ENCODE results near the gene MUC5B.
"Not testable (repeated sequence)": the region's sequence is repeated elsewhere in the genome, so short reads cannot be mapped to it uniquely, and the experiment has no call there.

The MUC5B gene

DNA sequence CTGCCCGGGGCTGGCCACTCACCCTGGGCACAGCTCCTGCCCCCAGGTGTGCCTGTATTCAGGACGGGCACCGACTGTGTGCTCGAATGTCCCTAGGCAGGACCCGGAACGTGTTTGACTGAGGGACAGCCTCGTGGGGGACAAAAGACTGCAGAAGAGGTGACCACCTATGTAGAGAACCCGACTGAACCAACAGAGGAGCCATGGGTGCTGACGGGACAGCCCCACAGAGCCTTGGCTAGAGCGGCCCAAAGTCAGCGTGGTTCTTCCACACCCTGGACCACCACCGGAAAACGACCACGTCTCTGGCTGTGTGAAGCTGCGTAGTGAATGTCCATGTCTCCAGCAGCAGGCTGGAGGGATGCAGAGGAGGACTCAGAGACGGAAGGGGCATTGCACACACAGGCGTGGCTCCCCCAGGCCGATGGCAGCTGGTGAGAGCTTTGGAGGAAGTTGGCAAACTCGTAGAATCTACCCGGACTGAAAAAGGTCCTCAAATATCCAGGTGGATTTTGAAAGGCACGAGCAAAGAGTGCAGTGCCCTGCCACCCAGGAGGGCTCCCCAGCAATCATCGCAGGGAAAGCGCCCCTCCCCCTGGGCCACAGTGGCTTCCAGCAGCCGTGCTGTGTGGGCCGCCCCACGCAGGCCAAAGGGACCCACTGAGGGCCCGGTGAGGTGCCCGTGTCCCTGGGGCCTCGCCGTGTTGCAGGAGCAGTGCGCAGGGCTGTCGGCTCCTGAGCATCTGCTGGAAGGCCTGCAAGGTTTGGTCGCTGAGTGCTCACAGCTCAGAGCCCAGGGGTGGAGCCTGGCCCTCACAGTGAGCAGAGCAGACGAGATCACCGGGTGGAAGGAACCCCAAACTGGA is 17.5 kb upstream of the MUC5B start:
- no peak overlapping the region for H3K4me3 Mint-ChIP-seq
- peaks cover 7% of the 10 kb centered on the region for H3K27me3 Mint-ChIP-seq
- no peaks in the 10 kb centered on the region for H3K4me1 Mint-ChIP-seq (ENCODE audit: low read depth)
- peaks cover 5% of the 10 kb centered on the region for H3K9me3 Mint-ChIP-seq (ENCODE audit: low read depth)
- H3K27ac Mint-ChIP-seq: no peak overlapping the region
- H3K36me3 Mint-ChIP-seq: peaks cover 2% of the 10 kb centered on the region

- Mint-ChIP-seq H3K27ac (no peak overlapping the region), H3K36me3 (peaks cover 3% of the 10 kb centered on the region), H3K4me1 (ENCODE audit: low read depth) (no peaks in the 10 kb centered on the region), H3K9me3 (ENCODE audit: low read depth) (peaks cover 8% of the 10 kb centered on the region), H3K4me3 (no peak overlapping the region), H3K27me3 (peaks cover 7% of the 10 kb centered on the region)
Measured at GRCh38 chr11:1205987-1206331, 16.9 kb upstream of the MUC5B start.

- Mint-ChIP-seq H3K27me3 (peaks cover 7% of the 10 kb centered on the region), H3K4me1 (ENCODE audit: low read depth) (no peaks in the 10 kb centered on the region), H3K27ac (no peak overlapping the region), H3K4me3 (no peak overlapping the region), H3K36me3 (peaks cover 6% of the 10 kb centered on the region), H3K9me3 (ENCODE audit: low read depth) (peaks cover 15% of the 10 kb centered on the region)
Measured at GRCh38 chr11:1206391-1207271, 16.2 kb upstream of the MUC5B start.

DNA sequence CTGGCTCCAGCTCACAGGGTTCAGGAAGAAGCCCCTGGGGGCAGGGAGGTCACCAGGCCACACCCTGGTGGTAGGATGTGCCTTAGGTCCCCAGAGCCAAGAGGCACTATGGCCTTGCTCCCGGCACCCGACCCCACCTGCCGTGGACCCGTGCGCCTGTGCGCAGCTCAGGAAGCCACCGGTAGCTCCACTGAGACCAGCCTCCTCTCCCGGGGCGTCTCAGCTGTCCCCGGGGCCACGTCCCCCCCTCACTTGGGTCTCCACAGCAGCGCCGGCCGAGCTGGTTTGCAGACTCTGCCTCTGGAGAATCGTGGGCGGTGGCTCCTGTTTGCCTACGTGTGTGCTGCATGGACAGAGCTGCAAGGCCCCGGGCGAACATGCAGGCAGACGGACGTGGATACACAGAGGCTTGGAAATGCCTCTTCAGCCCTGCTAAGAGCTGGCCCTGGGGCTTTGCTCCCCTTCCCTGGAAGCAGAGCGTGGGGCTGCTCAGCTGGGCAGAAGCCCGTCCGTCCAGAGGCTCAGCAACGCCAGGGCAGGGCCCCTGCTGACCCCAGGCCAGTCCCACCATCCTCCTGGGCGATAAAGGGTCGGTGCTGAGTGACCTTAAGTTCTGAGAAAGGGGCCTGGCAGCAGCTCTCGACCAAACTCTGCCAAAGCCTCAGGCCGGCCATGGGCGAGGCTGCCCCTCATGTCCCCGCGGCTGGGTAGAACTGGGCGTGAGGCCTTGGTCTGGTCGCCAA is 15.3 kb upstream of the MUC5B start:
- Mint-ChIP-seq H3K9me3 (ENCODE audit: low read depth) (peaks cover 22% of the 10 kb centered on the region), H3K4me1 (ENCODE audit: low read depth) (no peaks in the 10 kb centered on the region), H3K36me3 (peaks cover 8% of the 10 kb centered on the region), H3K27me3 (peaks cover 7% of the 10 kb centered on the region), H3K4me3 (no peak overlapping the region), H3K27ac (no peak overlapping the region)

DNA sequence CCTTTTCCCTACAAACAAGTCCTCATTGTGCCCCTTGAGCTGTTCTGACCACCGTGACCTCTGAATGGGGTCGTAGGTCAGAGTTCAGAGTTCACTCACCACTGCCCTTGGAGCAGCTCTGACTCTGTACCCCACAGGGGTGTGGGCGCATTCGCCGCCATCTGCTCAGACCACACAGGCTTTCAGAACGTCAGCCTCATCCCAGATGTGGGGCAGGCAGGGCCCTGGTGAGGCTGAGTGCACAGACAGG is 14.8 kb upstream of the MUC5B start:
- H3K9me3 Mint-ChIP-seq (ENCODE audit: low read depth): peaks cover 25% of the 10 kb centered on the region
- H3K36me3 Mint-ChIP-seq: peaks cover 8% of the 10 kb centered on the region
- no peak overlapping the region for H3K4me3 Mint-ChIP-seq
- no peaks in the 10 kb centered on the region for H3K4me1 Mint-ChIP-seq (ENCODE audit: low read depth)
- H3K27ac Mint-ChIP-seq: no peak overlapping the region
- peaks cover 7% of the 10 kb centered on the region for H3K27me3 Mint-ChIP-seq

DNA sequence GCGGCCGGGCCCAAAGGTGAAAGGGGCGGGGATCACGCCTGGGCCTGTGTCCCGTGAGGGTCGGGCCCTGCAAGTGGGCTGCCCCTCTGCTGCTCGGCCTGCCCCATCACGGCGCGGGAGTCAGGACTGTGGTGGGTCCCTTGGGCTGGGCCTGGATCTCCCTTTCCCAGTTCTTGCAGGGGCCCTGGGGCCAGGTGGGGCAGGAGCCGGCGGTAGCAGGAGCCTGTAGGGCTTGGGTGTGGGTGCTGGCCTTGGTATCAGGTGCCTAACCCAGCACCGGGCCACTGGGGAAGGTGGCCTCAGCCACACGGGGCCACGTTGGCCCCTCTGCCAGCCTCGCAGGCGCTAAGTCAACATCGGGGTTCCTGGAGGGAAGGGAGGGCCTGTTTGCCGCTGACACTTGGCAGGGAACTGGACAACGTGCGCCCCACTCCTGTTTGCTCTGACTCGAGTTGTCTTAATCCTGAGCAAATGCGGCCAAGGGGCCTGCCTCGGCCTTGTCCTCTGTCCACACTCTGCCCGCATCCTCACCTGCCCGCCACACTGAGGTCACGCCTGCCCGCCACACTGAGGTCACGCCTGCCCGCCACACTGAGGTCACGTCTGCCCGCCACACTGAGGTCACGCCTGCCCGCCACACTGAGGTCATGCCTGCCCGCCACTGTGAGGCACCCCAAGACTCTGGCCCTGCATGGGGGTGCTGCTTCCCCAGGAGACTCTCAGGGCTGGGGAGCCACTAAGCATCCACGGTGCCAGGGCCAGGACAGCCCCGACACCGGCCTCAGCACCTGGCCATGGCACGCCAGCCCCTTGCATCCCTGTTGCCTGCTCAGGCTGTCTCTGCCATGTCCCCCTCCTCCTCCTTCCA is 14.2 kb upstream of the MUC5B start:
- Mint-ChIP-seq H3K27me3 (peaks cover 7% of the 10 kb centered on the region), H3K4me1 (ENCODE audit: low read depth) (no peaks in the 10 kb centered on the region), H3K36me3 (peaks cover 8% of the 10 kb centered on the region), H3K27ac (no peak overlapping the region), H3K4me3 (no peak overlapping the region), H3K9me3 (ENCODE audit: low read depth) (peaks cover 30% of the 10 kb centered on the region)

DNA sequence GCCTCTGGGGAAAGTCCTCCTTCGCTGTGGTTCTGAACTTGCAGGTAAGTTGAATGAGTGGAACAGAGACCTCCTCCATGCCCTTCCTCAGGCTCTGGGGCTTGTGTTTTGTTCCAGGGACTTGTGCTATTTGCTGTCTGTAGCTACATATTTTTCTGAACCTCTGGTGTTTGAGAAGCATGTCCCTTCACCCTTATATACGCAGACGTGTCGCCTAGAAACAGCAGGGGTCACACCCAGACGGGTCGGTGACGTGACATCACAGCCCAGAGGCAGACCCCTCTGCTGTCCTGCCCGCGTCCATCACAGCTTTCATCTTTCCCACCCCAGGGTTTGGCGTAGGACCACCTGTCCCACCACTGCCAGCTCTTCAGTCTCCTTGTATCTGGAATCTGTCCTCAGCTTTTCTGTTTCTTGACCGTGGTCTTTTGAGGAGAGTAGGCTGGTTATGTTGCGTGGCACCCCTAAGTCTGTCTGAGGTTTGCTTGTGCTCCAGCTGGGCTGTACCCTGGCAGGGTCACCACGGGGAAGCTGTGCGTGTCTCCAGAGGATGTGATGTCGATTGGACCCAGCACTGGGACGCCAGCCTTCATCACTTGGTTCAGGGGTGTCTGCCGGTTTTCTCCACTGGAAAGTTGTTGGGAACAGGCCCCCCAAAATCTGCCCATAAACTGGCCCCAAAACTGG is 13.4 kb upstream of the MUC5B start:
- no peak overlapping the region for H3K27ac Mint-ChIP-seq
- H3K4me3 Mint-ChIP-seq: no peak overlapping the region
- H3K36me3 Mint-ChIP-seq: peaks cover 8% of the 10 kb centered on the region
- H3K9me3 Mint-ChIP-seq (ENCODE audit: low read depth): peaks cover 36% of the 10 kb centered on the region
- no peaks in the 10 kb centered on the region for H3K4me1 Mint-ChIP-seq (ENCODE audit: low read depth)
- H3K27me3 Mint-ChIP-seq: peaks cover 7% of the 10 kb centered on the region

GRCh38 chr11:1211838-1212237 is 11.0 kb upstream of the MUC5B start:
- Mint-ChIP-seq H3K27ac (no peak overlapping the region), H3K9me3 (ENCODE audit: low read depth) (peaks cover 37% of the 10 kb centered on the region), H3K36me3 (peaks cover 8% of the 10 kb centered on the region), H3K4me1 (ENCODE audit: low read depth) (no peaks in the 10 kb centered on the region), H3K4me3 (no peak overlapping the region), H3K27me3 (peaks cover 9% of the 10 kb centered on the region)

- not testable (repeated sequence) for H3K36me3 Mint-ChIP-seq
Measured at GRCh38 chr11:1215826-1216225, 7.0 kb upstream of the MUC5B start.

GRCh38 chr11:1217151-1217550 is 5.7 kb upstream of the MUC5B start:
- Mint-ChIP-seq H3K27me3 (peaks cover 11% of the 10 kb centered on the region), H3K9me3 (ENCODE audit: low read depth) (peaks cover 19% of the 10 kb centered on the region)

More at GRCh38 chr11:1215826-1216225, 7.0 kb upstream of the MUC5B start:
- not testable (repeated sequence) for H3K27ac Mint-ChIP-seq; H3K27me3 Mint-ChIP-seq; H3K4me3 Mint-ChIP-seq; H3K4me1 Mint-ChIP-seq (ENCODE audit: low read depth)
- H3K9me3 Mint-ChIP-seq (ENCODE audit: low read depth): peaks cover 29% of the 10 kb centered on the region

DNA sequence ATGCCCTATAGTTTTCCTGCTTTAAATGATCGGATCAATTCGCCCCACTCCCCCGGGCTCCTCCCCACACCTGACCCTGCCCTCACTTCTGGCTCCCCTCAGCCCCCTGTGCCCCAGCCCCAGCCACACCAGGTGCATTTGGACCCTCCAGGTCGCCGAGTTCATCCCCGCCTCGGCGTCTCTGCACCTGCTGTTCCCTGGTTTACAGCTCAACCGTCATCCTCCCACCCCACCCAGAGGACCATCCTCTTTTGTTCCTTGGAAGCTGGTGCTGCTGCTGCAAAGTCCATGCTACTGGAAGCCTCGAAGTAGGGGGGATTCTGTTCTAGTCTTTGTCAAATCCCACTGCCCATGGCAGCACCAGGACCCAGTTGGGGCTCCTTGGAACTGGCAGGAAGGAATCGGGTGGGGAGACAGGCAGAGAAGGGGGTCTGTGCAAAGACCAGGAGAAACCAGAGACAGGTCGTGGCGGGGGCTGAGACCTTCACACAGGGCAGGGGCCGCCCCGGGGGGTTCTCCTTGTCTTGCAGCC is 4.5 kb upstream of the MUC5B start:
- H3K4me1 Mint-ChIP-seq (ENCODE audit: low read depth): no peaks in the 10 kb centered on the region
- peaks cover 10% of the 10 kb centered on the region for H3K9me3 Mint-ChIP-seq (ENCODE audit: low read depth)
- no peak overlapping the region for H3K27ac Mint-ChIP-seq
- peaks cover 11% of the 10 kb centered on the region for H3K27me3 Mint-ChIP-seq
- no peak overlapping the region for H3K4me3 Mint-ChIP-seq
- no peaks in the 10 kb centered on the region for H3K36me3 Mint-ChIP-seq

More at GRCh38 chr11:1217151-1217550, 5.7 kb upstream of the MUC5B start:
- Mint-ChIP-seq H3K27ac (no peak overlapping the region), H3K4me1 (ENCODE audit: low read depth) (no peaks in the 10 kb centered on the region), H3K36me3 (no peaks in the 10 kb centered on the region), H3K4me3 (no peak overlapping the region)

DNA sequence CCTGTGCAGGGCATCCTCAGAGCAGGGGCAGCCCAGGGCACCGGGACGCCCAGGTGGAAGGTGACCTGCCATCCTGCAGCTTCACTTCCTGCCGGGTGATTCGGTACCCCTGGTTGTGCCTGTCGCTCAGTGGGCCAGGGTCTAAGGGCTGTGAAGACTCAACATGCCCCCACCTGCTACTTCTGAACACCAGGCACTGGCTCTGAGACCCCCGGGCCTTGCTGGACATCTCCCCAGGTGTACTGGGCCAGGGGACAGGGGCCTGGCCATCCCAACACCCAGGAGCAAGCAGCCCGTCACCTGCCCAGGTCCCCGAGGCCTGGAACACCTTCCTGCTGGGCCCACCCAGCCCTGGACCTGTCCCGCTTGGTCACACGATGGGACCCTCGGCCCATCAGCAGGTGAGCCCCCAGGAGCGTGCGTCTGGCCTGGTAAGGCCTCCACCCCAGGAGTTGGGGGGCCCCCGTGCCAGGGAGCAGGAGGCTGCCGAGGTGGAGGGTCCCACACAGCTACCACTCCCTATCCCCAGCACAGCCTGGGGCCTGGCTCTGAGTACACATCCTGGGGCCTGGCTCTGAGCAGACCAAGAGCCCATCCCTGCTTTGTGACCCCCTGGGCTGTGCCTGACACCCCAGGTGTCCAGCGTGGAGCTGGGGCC is 3.9 kb upstream of the MUC5B start:
- Mint-ChIP-seq H3K27me3 (peaks cover 11% of the 10 kb centered on the region), H3K9me3 (ENCODE audit: low read depth) (peaks cover 7% of the 10 kb centered on the region), H3K4me1 (ENCODE audit: low read depth) (no peaks in the 10 kb centered on the region), H3K27ac (no peak overlapping the region), H3K4me3 (no peak overlapping the region), H3K36me3 (no peaks in the 10 kb centered on the region)

GRCh38 chr11:1219446-1219833 is 3.4 kb upstream of the MUC5B start:
- no peak overlapping the region for H3K4me3 Mint-ChIP-seq
- peaks cover 2% of the 10 kb centered on the region for H3K9me3 Mint-ChIP-seq (ENCODE audit: low read depth)
- no peak overlapping the region for H3K27ac Mint-ChIP-seq
- H3K27me3 Mint-ChIP-seq: peaks cover 11% of the 10 kb centered on the region
- no peaks in the 10 kb centered on the region for H3K4me1 Mint-ChIP-seq (ENCODE audit: low read depth)
- H3K36me3 Mint-ChIP-seq: no peaks in the 10 kb centered on the region

Measured in activated naive CD8-positive, alpha-beta T cell (primary cell).